ENCODE measurements around the gene REEP3.
"Not testable (repeated sequence)": the region's sequence is repeated elsewhere in the genome, so short reads cannot be mapped to it uniquely, and the experiment has no call there.

Gene REEP3

GRCh38 chr10:63630085-63630930 lies 109.1 kb downstream of the REEP3 start:
- DNase-seq (ENCODE audit: low read depth in 3 of 3), result peak; percentile 46 to 83 (median 58)

GRCh38 chr10:63630931-63631680 lies 109.9 kb downstream of the REEP3 start:
- DNase-seq (ENCODE audit: low read depth in 3 of 3), result no peak

GRCh38 chr10:63631991-63632390 lies 110.8 kb downstream of the REEP3 start:
- DNase-seq (ENCODE audit: low read depth in 3 of 3), result no peak

- DNase-seq (ENCODE audit: low read depth in 3 of 3), result no peak
These were observed 112.7 kb downstream of the REEP3 start for GRCh38 chr10:63633677-63634487.

- no peak for DNase-seq (ENCODE audit: low read depth in 3 of 3)
These were observed 113.4 kb downstream of the REEP3 start for GRCh38 chr10:63634488-63635065.

- no peak for DNase-seq (ENCODE audit: low read depth in 3 of 3)
These were observed 115.6 kb downstream of the REEP3 start for GRCh38 chr10:63636812-63637211.

- DNase-seq (ENCODE audit: low read depth in 3 of 3), result no peak
These were observed 116.7 kb downstream of the REEP3 start for GRCh38 chr10:63637901-63638327.

GRCh38 chr10:63641366-63641765 lies 120.2 kb downstream of the REEP3 start:
- DNase-seq (ENCODE audit: low read depth in 3 of 3), result no peak

GRCh38 chr10:63641799-63642198 lies 120.6 kb downstream of the REEP3 start:
- DNase-seq (ENCODE audit: low read depth in 3 of 3), result no peak

GRCh38 chr10:63642808-63643207 lies 121.6 kb downstream of the REEP3 start:
- no peak for DNase-seq (ENCODE audit: low read depth in 3 of 3)

- DNase-seq (ENCODE audit: low read depth in 3 of 3), result no peak
These were observed 123.4 kb downstream of the REEP3 start for GRCh38 chr10:63644418-63645142.

- DNase-seq (ENCODE audit: low read depth in 3 of 3), result no peak
These were observed 124.0 kb downstream of the REEP3 start for GRCh38 chr10:63645195-63645594.

GRCh38 chr10:63646491-63646890 lies 125.3 kb downstream of the REEP3 start:
- DNase-seq (ENCODE audit: low read depth in 3 of 3), result no peak

GRCh38 chr10:63651864-63652263 lies 130.7 kb downstream of the REEP3 start:
- DNase-seq (ENCODE audit: low read depth in 3 of 3), result no peak

GRCh38 chr10:63653747-63654146 lies 132.5 kb downstream of the REEP3 start:
- DNase-seq (ENCODE audit: low read depth in 3 of 3), result no peak

- no peak for DNase-seq (ENCODE audit: low read depth in 3 of 3)
These were observed 136.6 kb downstream of the REEP3 start for GRCh38 chr10:63657761-63658160.

- not testable (repeated sequence) for DNase-seq (ENCODE audit: low read depth in 3 of 3)
These were observed 139.7 kb downstream of the REEP3 start for GRCh38 chr10:63660941-63661340.

- no peak for DNase-seq (ENCODE audit: low read depth in 3 of 3)
These were observed 140.1 kb downstream of the REEP3 start for GRCh38 chr10:63661347-63661746.

GRCh38 chr10:63664341-63664885 lies 143.2 kb downstream of the REEP3 start:
- no peak for DNase-seq (ENCODE audit: low read depth in 3 of 3)

GRCh38 chr10:63665006-63665580 lies 143.9 kb downstream of the REEP3 start:
- not testable (repeated sequence) for DNase-seq (ENCODE audit: low read depth in 3 of 3)

All from stimulated activated CD4-positive, alpha-beta T cell treated with anti-CD3 and anti-CD28 coated beads, TNF-alpha, amount 100 ng/mL, for 24 hours (primary cell).